HepG2 (cell line): Measurements from ENCODE around the gene POLR1C. TPM values are rescaled to one million over a fixed set of nuclear protein-coding genes. Genes with fewer than 3 reads are reported as not detected.
A peak's percentile ranks its signal among the peaks of the same experiment; 100 is the strongest.

Source experiments
- ATAC-seq: fragments of 200-7000 bp; cut with Tn5 transposase; 3 replicates; pipeline ENCODE4 v1.9.1; 2020; ENCODE audit warnings: mild to moderate bottlenecking, moderate library complexity
- BruUV-seq: library from RNA; stranded (reverse); fragments of 400-500 nt; replicated peaks from 2 replicates; lab custom pipeline; 2021; lab: Mats Ljungman, UMichigan
- CTCF ChIA-PET: fragments of 300-600 bp; formaldehyde crosslinking; extraction: SDS; loops from one replicate; lab custom pipeline; 2021; ENCODE audit warnings: low total read pairs, inconsistent platforms, low intra/inter-chr PET ratio; lab: Yijun Ruan, JAX
- POLR2A ChIA-PET: fragments of 350-600 bp; sonication (Branson Sonifier 250); formaldehyde crosslinking; loops from one replicate; lab custom pipeline; 2020; ENCODE audit warnings: antibody characterized with exemption, inconsistent platforms; lab: Yijun Ruan, JAX
- DNase-seq: peaks from one replicate; pipeline ENCODE4 v3.0.0-alpha.2; 2015; ENCODE audit warnings: low spot score
- FAIRE-seq: peaks from 3 replicates; lab custom pipeline; 2011; peaks lifted over from hg19 to GRCh38; lab: Jason Lieb, UNC
- H2AFZ ChIP-seq: one replicate; pipeline ENCODE4 v1.6.1; 2011; ENCODE audit warnings: low read length, inconsistent platforms
- H3K27ac ChIP-seq: fragments of 300-600 bp; 3 replicates; pipeline ENCODE4 v1.8.0; 2011; ENCODE audit warnings: mixed run types, mild to moderate bottlenecking, mixed read lengths, low read length, inconsistent platforms; ENCODE audit not compliant: insufficient read depth; ENCODE audit errors: extremely low read length
- H3K27me3 ChIP-seq, 2 experiments: fragments of 200-600 bp in 1 of 2; 2 replicates in 1 of 2; 3 replicates in 1 of 2; pipeline versions ENCODE4 v1.6.0 to v1.8.0; 2011; ENCODE audit warnings: low read length in 2 of 2, mild to moderate bottlenecking in 2 of 2, moderate library complexity in 2 of 2, inconsistent platforms in 1 of 2; ENCODE audit not compliant: insufficient read depth in 2 of 2, control insufficient read depth in 1 of 2
- H3K36me3 ChIP-seq, 2 experiments: fragments of 200-600 bp in 1 of 2; replicated peaks in 1 of 2; 2 replicates in 1 of 2; 3 replicates in 1 of 2; pipeline versions ENCODE4 v1.5.1 to v1.8.0; 2011; ENCODE audit warnings: low read length in 2 of 2, inconsistent platforms in 1 of 2; ENCODE audit not compliant: insufficient read depth in 2 of 2, control insufficient read depth in 1 of 2
- H3K4me1 ChIP-seq: 2 replicates; pipeline ENCODE4 v1.5.1; 2012; ENCODE audit warnings: low read length, inconsistent platforms; ENCODE audit not compliant: insufficient read depth
- H3K4me2 ChIP-seq: 2 replicates; pipeline ENCODE4 v1.6.0; 2011; ENCODE audit warnings: low read depth, low read length, inconsistent platforms
- H3K4me3 ChIP-seq, 3 experiments: fragments of 200-600 bp in 1 of 3; sonication (generic), shearing (Covaris generic) in 1 of 3; replicated peaks in 1 of 3; 2 replicates each; pipeline ENCODE4 v1.5.1; 2011 to 2016; ENCODE audit warnings: low read length in 3 of 3, inconsistent platforms in 2 of 3, low read depth in 2 of 3, mild to moderate bottlenecking in 2 of 3, control low read depth in 1 of 3, mixed read lengths in 1 of 3; ENCODE audit not compliant: insufficient read depth in 1 of 3
- H3K79me2 ChIP-seq: one replicate; pipeline ENCODE4 v1.6.1; 2011; ENCODE audit warnings: low read length, inconsistent platforms; ENCODE audit not compliant: insufficient read depth
- H3K9ac ChIP-seq: 2 replicates; pipeline ENCODE4 v1.6.0; 2011; ENCODE audit warnings: mild to moderate bottlenecking, low read depth, low read length, inconsistent platforms; ENCODE audit not compliant: insufficient read depth
- H3K9me3 ChIP-seq: 2 replicates; pipeline ENCODE4 v1.5.1; 2012; ENCODE audit warnings: mild to moderate bottlenecking, low read length
- H4K20me1 ChIP-seq: 2 replicates; pipeline ENCODE4 v1.6.0; 2011; ENCODE audit warnings: inconsistent platforms, mild to moderate bottlenecking, low read length, moderate library complexity; ENCODE audit not compliant: insufficient read depth
- GABPA ChIP-seq, 2 experiments: IDR thresholded peaks; 2 replicates each; pipeline ENCODE4 v1.6.1; 2011 to 2016; ENCODE audit warnings: low read depth in 2 of 2, low read length in 1 of 2, missing biosample characterization in 1 of 2, missing genetic modification characterization in 1 of 2
- MTF2 ChIP-seq: sonication (generic); formaldehyde crosslinking; IDR thresholded peaks from 2 replicates; pipeline ENCODE4 v1.5.0; 2020; ENCODE audit warnings: missing genetic modification reagents, borderline replicate concordance
- SRSF9 ChIP-seq: fragments of 200-400 bp; formaldehyde crosslinking; IDR thresholded peaks from 2 replicates; pipeline ENCODE4 v1.6.1; 2018; ENCODE audit warnings: borderline replicate concordance, mild to moderate bottlenecking, low read depth, low read length; ENCODE audit not compliant: insufficient read depth, poor library complexity, severe bottlenecking
- TCF7 ChIP-seq: sonication (generic); IDR thresholded peaks from 2 replicates; pipeline ENCODE4 v1.6.1; 2016; ENCODE audit warnings: antibody characterized with exemption, low read depth
- ZKSCAN5 ChIP-seq: sonication (generic); formaldehyde crosslinking; IDR thresholded peaks from 2 replicates; pipeline ENCODE4 v1.5.1; 2020; ENCODE audit warnings: mild to moderate bottlenecking, missing genetic modification reagents
- ZNF543 ChIP-seq: sonication (generic); formaldehyde crosslinking; IDR thresholded peaks from 2 replicates; pipeline ENCODE4 v1.4.0; 2020; ENCODE audit warnings: mild to moderate bottlenecking, missing genetic modification reagents
- WGBS: methylation state at CpG from one replicate; pipeline ENCODE4 v1.1.6; 2017; ENCODE audit warnings: low lambda C conversion rate; 5-methylcytosine and 5-hydroxymethylcytosine counted together
- in situ Hi-C: cut with HindIII; loops from 2 replicates; pipeline ENCODE4 v1.10.0; 2017; ENCODE audit warnings: low pct_unique_long_range_greater_than_20kb; ENCODE audit not compliant: extremely low pct_ligation_motif_present
- intact Hi-C: fragments of 100-400 bp; cut with micrococcal nuclease; formaldehyde crosslinking; loops from one replicate; pipeline ENCODE4 v1.10.0; 2022; ENCODE audit not compliant: unreplicated experiment
- polyA plus RNA-seq, 8 experiments: library from polyadenylated mRNA; depleted of rRNA in 3 of 8; stranded (reverse) in 7 of 8; unstranded in 1 of 8; fragments of >200 nt; fragmentation: Illumina TruSeq in 4 of 8; extraction: Trizol in 4 of 8; gene quantifications; 2 replicates each; pipeline versions ENCODE4 v1.2.1 to v1.2.3, GENCODE V29; 2011 to 2016; ENCODE audit warnings: low read depth in 4 of 8, missing spikeins in 1 of 8, mixed read lengths in 1 of 8; ENCODE audit not compliant: insufficient read depth in 1 of 8
- total RNA-seq, 5 experiments: library from RNA; depleted of rRNA; stranded (reverse); fragments of >200 nt; fragmentation: Illumina TruSeq; extraction: Trizol; gene quantifications; 2 replicates each; pipeline ENCODE4 v1.2.3, GENCODE V29; 2016; ENCODE audit warnings: low read depth in 1 of 5
- TF ChIP-seq, protein P1 (sequence below): sonication (generic); formaldehyde crosslinking; IDR thresholded peaks from 2 replicates; pipeline ENCODE4 v1.4.0; 2020; ENCODE audit warnings: missing genetic modification reagents
- TF ChIP-seq, protein P2 (sequence below): sonication (generic); formaldehyde crosslinking; IDR thresholded peaks from 2 replicates; pipeline ENCODE4 v1.5.0; 2020; ENCODE audit warnings: mild to moderate bottlenecking, missing genetic modification reagents
- TF ChIP-seq, protein P3 (sequence below): sonication (generic); formaldehyde crosslinking; IDR thresholded peaks from 2 replicates; pipeline ENCODE4 v1.4.0; 2020; ENCODE audit warnings: missing genetic modification reagents, borderline replicate concordance

The POLR1C gene
- total and polyA plus RNA-seq, 2 of the 13 experiments (the other 11 are each of a cell fraction or from before 2014, with no cell fraction given) = 62.6 to 72.2 TPM

DNA sequence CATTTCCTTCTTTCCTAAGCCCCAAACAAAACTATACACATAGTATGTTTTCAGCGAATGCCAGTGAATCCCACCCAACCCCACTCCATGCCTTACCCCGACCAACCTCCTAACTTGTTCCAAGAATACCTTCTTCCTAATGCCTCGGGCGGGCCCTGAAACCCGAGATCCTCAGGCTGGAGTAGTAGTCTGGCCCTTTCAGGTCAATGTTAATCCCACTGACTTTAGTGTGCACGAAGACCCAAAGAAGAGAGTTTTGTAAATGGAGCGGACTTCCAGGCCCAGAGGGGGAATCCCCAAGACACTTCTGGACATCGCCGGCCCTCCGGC lies 557 bp upstream of the POLR1C start (continued):
- TF ChIP-seq ZKSCAN5 (CRISPR knock-in tag) (0 out of 2 replicates have a peak, but pooled peaks have one; percentile 23), MTF2 (CRISPR knock-in tag) (peak; percentile 36; the same call in 1 of the 2 replicates)
- TF ChIP-seq, protein P1, sequence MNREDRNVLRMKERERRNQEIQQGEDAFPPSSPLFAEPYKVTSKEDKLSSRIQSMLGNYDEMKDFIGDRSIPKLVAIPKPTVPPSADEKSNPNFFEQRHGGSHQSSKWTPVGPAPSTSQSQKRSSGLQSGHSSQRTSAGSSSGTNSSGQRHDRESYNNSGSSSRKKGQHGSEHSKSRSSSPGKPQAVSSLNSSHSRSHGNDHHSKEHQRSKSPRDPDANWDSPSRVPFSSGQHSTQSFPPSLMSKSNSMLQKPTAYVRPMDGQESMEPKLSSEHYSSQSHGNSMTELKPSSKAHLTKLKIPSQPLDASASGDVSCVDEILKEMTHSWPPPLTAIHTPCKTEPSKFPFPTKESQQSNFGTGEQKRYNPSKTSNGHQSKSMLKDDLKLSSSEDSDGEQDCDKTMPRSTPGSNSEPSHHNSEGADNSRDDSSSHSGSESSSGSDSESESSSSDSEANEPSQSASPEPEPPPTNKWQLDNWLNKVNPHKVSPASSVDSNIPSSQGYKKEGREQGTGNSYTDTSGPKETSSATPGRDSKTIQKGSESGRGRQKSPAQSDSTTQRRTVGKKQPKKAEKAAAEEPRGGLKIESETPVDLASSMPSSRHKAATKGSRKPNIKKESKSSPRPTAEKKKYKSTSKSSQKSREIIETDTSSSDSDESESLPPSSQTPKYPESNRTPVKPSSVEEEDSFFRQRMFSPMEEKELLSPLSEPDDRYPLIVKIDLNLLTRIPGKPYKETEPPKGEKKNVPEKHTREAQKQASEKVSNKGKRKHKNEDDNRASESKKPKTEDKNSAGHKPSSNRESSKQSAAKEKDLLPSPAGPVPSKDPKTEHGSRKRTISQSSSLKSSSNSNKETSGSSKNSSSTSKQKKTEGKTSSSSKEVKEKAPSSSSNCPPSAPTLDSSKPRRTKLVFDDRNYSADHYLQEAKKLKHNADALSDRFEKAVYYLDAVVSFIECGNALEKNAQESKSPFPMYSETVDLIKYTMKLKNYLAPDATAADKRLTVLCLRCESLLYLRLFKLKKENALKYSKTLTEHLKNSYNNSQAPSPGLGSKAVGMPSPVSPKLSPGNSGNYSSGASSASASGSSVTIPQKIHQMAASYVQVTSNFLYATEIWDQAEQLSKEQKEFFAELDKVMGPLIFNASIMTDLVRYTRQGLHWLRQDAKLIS (CRISPR knock-in tag) = 0 out of 2 replicates have a peak, but pooled peaks have one; percentile 37

DNA sequence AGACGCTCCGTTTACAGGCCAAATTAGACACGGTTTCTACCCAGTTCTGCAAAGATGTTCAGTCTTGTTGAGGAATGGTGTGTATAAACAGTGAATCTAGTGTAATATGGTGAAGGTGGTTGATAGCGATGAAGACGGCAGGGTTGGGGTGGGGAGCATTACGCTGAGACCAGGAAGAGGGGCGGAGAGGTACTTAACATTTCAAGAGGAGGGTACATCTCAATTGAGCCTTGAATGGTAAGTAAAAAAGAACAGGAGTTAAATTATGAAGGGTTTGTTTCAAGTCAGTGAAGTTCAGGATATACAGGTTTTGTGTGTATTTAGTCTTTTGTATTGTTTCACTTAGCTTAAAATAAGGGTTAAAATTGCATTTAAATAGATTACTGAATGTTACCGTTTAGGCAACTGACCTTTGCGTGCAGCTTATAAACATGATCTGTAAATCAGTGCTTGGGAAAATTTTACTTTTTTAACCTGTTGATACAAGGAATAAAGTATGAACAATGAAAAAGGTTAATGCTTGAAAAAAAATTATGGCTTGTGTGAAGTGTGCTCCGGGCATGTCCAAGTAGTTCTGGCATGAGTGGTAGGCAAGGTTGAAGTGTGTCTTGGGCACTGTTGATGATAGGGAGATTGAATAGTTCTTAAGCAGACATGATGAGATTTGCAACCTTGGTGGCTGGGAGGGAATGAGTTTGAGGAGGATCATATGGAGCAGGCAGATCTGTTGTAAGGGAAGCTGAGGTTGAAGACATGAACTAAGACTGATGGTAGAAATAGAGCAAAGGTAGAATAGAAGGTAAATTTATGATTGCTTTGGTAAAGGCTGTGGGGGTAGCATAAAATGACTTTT lies 842 bp downstream of the POLR1C start:
- peaks cover 42 to 64% of the 10 kb centered on the region in 2 experiments for H3K36me3 ChIP-seq
- peak overlapping the region; percentile 74 for H3K27ac ChIP-seq
- BruUV-seq = TSS peak; percentile 65
- ATAC-seq (no peak), FAIRE-seq (no peak), DNase-seq (no peak)
- H3K4me2 ChIP-seq = peak overlapping the region; percentile 96
- H3K9me3 ChIP-seq = no peaks in the 10 kb centered on the region
- peak overlapping the region; percentile 85 to 99 (median 93) for H3K4me3 ChIP-seq
- peaks cover 0 to 5% of the 10 kb centered on the region in 2 experiments; a peak in 1 of 5 replicates for H3K27me3 ChIP-seq
- peak overlapping the region; percentile 98 for H3K9ac ChIP-seq
- H2AFZ ChIP-seq = no peak overlapping the region
- CTCF ChIA-PET = no interaction called here
- intact Hi-C loops (loop anchor here (5.0 kb wide), 1 partner anchor 60 kb away; the partner anchor contains the start of genes POLH and XPO5), in situ Hi-C loops (no loop called here)
- 1% methylated on average over 10 of the region's 10 CpGs for WGBS
- H3K4me1 ChIP-seq = peaks cover 36% of the 10 kb centered on the region
- no peaks in the 10 kb centered on the region for H4K20me1 ChIP-seq
- H3K79me2 ChIP-seq = peaks cover 52% of the 10 kb centered on the region
- POLR2A ChIA-PET = interaction anchor here (1.1 to 2.0 kb wide), 10 partner anchors 13 to 248 kb away, joined by 3 to 11 read pairs (median 5); partner anchors contain the start of genes GTPBP2, POLH, TJAP1 and XPO5
- TF ChIP-seq ZNF543 (CRISPR knock-in tag) = no peak
- TF ChIP-seq, protein P2, sequence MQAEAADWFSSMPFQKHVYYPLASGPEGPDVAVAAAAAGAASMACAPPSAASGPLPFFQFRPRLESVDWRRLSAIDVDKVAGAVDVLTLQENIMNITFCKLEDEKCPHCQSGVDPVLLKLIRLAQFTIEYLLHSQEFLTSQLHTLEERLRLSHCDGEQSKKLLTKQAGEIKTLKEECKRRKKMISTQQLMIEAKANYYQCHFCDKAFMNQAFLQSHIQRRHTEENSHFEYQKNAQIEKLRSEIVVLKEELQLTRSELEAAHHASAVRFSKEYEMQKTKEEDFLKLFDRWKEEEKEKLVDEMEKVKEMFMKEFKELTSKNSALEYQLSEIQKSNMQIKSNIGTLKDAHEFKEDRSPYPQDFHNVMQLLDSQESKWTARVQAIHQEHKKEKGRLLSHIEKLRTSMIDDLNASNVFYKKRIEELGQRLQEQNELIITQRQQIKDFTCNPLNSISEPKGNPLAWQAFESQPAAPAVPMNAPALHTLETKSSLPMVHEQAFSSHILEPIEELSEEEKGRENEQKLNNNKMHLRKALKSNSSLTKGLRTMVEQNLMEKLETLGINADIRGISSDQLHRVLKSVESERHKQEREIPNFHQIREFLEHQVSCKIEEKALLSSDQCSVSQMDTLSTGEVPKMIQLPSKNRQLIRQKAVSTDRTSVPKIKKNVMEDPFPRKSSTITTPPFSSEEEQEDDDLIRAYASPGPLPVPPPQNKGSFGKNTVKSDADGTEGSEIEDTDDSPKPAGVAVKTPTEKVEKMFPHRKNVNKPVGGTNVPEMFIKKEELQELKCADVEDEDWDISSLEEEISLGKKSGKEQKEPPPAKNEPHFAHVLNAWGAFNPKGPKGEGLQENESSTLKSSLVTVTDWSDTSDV = no peak
- no peak for TF ChIP-seq SRSF9
- TF ChIP-seq GABPA (IDR thresholded peaks at IDR 0.05; ENCODE audit: low read depth, low read length) = no peak
- TF ChIP-seq GABPA (CRISPR knock-in tag; IDR thresholded peaks at IDR 0.05; ENCODE audit: low read depth) = no peak
- TF ChIP-seq TCF7 = no peak
- TF ChIP-seq, protein P3, sequence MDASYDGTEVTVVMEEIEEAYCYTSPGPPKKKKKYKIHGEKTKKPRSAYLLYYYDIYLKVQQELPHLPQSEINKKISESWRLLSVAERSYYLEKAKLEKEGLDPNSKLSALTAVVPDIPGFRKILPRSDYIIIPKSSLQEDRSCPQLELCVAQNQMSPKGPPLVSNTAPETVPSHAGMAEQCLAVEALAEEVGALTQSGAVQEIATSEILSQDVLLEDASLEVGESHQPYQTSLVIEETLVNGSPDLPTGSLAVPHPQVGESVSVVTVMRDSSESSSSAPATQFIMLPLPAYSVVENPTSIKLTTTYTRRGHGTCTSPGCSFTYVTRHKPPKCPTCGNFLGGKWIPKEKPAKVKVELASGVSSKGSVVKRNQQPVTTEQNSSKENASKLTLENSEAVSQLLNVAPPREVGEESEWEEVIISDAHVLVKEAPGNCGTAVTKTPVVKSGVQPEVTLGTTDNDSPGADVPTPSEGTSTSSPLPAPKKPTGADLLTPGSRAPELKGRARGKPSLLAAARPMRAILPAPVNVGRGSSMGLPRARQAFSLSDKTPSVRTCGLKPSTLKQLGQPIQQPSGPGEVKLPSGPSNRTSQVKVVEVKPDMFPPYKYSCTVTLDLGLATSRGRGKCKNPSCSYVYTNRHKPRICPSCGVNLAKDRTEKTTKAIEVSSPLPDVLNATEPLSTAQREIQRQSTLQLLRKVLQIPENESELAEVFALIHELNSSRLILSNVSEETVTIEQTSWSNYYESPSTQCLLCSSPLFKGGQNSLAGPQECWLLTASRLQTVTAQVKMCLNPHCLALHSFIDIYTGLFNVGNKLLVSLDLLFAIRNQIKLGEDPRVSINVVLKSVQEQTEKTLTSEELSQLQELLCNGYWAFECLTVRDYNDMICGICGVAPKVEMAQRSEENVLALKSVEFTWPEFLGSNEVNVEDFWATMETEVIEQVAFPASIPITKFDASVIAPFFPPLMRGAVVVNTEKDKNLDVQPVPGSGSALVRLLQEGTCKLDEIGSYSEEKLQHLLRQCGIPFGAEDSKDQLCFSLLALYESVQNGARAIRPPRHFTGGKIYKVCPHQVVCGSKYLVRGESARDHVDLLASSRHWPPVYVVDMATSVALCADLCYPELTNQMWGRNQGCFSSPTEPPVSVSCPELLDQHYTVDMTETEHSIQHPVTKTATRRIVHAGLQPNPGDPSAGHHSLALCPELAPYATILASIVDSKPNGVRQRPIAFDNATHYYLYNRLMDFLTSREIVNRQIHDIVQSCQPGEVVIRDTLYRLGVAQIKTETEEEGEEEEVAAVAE = no peak
